Measurements from ENCODE around the gene MRPS15. TPM values are rescaled to one million over a fixed set of nuclear protein-coding genes. Genes with fewer than 3 reads are reported as not detected.

The MRPS15 gene
- total and polyA plus RNA-seq, 8 donors = 48.9 to 84.2 (median 57.5) TPM

DNA sequence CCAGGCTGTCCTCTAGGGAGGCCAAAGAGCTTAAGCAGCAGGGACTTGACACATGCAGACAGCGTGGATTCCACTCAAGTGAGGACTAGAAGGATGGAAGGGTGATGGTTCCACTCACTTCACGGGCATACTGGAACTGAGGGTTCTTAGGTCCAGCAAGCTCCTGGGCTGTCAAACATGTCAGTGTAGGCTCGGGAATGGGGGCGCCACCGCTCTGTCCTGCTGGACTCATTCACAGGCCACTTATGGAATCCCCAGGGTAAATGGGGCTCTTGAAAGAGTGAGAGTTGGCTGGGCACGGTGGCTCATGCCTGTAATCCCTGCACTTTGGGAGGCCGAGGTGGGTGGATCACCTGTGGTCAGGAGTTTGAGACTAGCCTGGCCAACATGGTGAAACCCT, 46.2 kb upstream of the MRPS15 start:
- no peaks in the 10 kb centered on the region for H3K36me3 ChIP-seq
- peaks cover 0 to 29% of the 10 kb centered on the region in 2 donors for H3K27me3 ChIP-seq
- DNase-seq = no peak
- TF ChIP-seq, protein P1, sequence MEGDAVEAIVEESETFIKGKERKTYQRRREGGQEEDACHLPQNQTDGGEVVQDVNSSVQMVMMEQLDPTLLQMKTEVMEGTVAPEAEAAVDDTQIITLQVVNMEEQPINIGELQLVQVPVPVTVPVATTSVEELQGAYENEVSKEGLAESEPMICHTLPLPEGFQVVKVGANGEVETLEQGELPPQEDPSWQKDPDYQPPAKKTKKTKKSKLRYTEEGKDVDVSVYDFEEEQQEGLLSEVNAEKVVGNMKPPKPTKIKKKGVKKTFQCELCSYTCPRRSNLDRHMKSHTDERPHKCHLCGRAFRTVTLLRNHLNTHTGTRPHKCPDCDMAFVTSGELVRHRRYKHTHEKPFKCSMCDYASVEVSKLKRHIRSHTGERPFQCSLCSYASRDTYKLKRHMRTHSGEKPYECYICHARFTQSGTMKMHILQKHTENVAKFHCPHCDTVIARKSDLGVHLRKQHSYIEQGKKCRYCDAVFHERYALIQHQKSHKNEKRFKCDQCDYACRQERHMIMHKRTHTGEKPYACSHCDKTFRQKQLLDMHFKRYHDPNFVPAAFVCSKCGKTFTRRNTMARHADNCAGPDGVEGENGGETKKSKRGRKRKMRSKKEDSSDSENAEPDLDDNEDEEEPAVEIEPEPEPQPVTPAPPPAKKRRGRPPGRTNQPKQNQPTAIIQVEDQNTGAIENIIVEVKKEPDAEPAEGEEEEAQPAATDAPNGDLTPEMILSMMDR (IDR thresholded peaks at IDR 0.05) = no peak
- no peaks in the 10 kb centered on the region for H3K9me3 ChIP-seq
- no peak overlapping the region for H3K27ac ChIP-seq
- ATAC-seq = no peak
- H3K4me1 ChIP-seq = peaks cover 0 to 26% of the 10 kb centered on the region in 2 donors
- intact Hi-C loops (cut with DNase I) = no loop called here
- H3K4me3 ChIP-seq = no peak overlapping the region

DNA sequence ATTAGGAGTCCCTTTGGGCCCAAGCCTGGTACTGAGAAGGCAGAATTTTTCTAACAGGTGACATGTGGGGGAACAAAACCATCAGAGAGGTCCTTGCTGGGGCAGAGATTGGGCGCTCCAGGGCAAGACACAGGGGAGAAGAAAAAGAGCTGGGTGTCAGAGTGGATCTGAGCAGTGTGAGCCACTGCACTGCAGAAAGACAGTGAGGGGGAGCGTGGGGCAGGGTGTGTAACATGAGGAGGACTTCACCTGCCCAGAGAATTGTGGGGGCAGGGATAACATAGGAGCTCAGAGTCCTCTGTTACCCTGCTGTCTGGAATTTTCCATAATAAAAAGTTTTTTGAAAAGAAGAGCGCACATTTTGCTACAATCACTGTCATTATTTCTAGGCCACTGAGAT, 44.1 kb upstream of the MRPS15 start:
- intact Hi-C loops (cut with DNase I) = no loop called here

DNA sequence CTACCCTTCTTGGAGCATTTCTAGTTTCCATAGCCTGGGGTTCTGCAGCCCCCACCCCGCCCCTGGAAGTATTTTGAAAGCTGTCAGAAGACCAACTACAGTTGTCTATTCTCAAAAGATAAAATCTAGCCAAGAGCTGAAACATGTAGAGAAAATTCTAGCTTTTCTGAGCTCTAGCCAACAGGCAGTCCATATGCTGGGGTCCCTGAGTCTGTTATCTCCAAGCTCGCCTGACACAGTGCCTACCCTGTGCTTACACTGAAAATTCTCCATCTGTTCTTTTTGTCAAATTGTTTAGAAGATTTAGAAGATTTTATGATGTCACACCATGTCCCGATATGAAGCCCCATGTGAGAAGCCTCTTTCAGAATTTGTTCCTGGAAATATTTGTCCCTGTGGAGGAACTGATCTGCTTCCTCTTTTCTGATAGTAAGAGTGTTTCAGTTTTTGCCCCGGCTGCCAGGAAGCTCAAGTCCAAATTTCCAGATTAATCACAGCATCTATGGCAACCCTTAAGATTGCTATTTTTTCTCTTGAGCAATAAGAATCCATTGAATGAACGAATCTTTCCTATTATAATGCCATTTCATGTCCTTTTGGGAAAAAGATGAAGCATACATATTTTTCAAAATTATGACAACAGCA, 42.2 kb upstream of the MRPS15 start:
- peaks cover 0 to 29% of the 10 kb centered on the region in 2 donors for H3K27me3 ChIP-seq
- no peak overlapping the region for H3K4me3 ChIP-seq
- H3K27ac ChIP-seq = peak overlapping the region in 1 of 2 donors; percentile 55
- TF ChIP-seq, protein P1 (IDR thresholded peaks at IDR 0.05) = no peak
- intact Hi-C loops (cut with DNase I) = no loop called here
- H3K4me1 ChIP-seq = peaks cover 0 to 18% of the 10 kb centered on the region in 2 donors
- no peak for DNase-seq
- H3K36me3 ChIP-seq = no peaks in the 10 kb centered on the region
- no peak for ATAC-seq
- no peaks in the 10 kb centered on the region for H3K9me3 ChIP-seq

More for the DNA sequence above, 44.1 kb upstream of the MRPS15 start:
- H3K9me3 ChIP-seq = no peaks in the 10 kb centered on the region
- H3K27me3 ChIP-seq = peaks cover 0 to 29% of the 10 kb centered on the region in 2 donors
- TF ChIP-seq, protein P1 (IDR thresholded peaks at IDR 0.05) = no peak
- H3K36me3 ChIP-seq = no peaks in the 10 kb centered on the region
- no peak for ATAC-seq
- peaks cover 0 to 22% of the 10 kb centered on the region in 2 donors for H3K4me1 ChIP-seq
- no peak overlapping the region for H3K4me3 ChIP-seq
- H3K27ac ChIP-seq = no peak overlapping the region
- DNase-seq = no peak

DNA sequence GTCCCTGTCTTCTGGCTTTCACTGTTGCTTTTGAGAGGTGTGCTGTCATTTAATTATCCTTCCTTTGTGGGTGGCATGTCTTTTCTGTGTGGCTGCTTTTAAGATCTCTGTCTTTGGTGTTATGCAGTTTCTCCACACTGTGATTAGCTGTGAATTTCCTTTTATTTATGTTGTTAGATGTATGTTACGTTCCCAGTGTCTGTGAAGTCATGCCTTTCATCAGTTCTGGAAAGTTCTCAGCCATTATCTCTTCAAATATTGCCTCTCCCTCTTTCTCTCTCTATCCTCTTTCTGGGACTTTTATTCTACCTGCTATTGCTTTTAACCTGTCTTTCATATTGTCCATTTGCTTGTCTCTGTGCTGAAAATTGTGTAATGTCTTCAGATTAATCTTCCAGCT, 39.5 kb upstream of the MRPS15 start:
- TF ChIP-seq, protein P1 (IDR thresholded peaks at IDR 0.05) = no peak
- no peak overlapping the region for H3K27ac ChIP-seq
- peaks cover 0 to 11% of the 10 kb centered on the region in 2 donors for H3K4me1 ChIP-seq
- no peak overlapping the region for H3K4me3 ChIP-seq
- ATAC-seq = no peak
- H3K27me3 ChIP-seq = peaks cover 0 to 22% of the 10 kb centered on the region in 2 donors
- DNase-seq = no peak
- H3K36me3 ChIP-seq = no peaks in the 10 kb centered on the region
- intact Hi-C loops (cut with DNase I) = no loop called here
- no peaks in the 10 kb centered on the region for H3K9me3 ChIP-seq

DNA sequence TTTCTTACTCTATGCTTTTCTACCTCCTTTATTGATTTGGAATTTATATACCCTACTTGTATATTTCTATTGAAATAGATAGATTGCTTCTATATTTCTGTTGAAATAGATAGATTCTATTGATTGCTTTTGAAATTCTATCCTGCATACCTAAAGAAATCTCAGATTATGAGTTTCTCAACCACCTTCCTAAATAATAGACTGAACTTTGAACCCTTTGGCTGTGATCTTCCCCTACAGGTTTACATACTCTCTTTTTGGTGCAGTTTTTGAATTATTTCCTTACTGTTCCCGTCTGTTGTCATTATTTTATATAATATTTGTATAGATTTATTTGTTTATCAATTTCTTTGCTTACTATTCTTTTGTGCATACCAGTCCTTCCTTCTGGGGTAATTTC, 39.0 kb upstream of the MRPS15 start:
- intact Hi-C loops (cut with DNase I) = no loop called here
- TF ChIP-seq, protein P1 (IDR thresholded peaks at IDR 0.05) = no peak
- Histone ChIP-seq H3K36me3 (no peaks in the 10 kb centered on the region), H3K9me3 (no peaks in the 10 kb centered on the region), H3K4me3 (no peak overlapping the region), H3K4me1 (peaks cover 0 to 11% of the 10 kb centered on the region in 2 donors), H3K27me3 (peaks cover 0 to 22% of the 10 kb centered on the region in 2 donors), H3K27ac (no peak overlapping the region)
- no peak for DNase-seq
- ATAC-seq = no peak

Data from left lung (tissue), 10 donors.